C4-2B (cell line): ENCODE results near the gene FOXJ1.

Experiments
- CTCF ChIP-seq: fragments of 450-650 bp; conservative IDR thresholded peaks from 2 replicates; pipeline ENCODE4 v1.5.1; 2017; ENCODE audit warnings: mild to moderate bottlenecking
- ZFX ChIP-seq: fragments of 450-650 bp; IDR thresholded peaks from 2 replicates; pipeline ENCODE4 v1.6.1; 2017

DNA sequence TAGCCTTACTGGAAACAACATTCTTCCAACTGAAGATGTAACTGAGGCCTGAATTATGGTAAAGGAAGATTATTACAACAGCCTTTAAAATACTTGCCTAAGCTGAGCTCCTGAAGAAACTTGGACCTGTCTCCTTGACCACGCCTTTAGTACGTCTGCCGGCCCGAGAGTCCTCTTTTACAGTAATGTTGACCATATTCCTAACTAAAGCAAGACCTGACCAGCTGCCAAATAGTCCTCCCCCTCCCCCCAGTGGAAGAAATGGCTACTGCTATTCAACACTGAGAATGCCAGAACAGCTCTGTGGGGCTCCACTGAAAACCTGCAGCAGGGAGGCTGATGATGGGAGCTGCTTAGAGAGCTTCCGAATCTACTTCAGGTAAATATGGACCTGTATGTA is 12.6 kb upstream of the FOXJ1 start:
- TF ChIP-seq CTCF (no peak), ZFX (no peak)
